Iris pigment epithelial cell (primary cell): ENCODE results near the gene RPS6KA2.
"Not testable (repeated sequence)": the region's sequence is repeated elsewhere in the genome, so short reads cannot be mapped to it uniquely, and the experiment has no call there.

ENCODE experiments used
- DNase-seq: peaks from one replicate; pipeline ENCODE4 v3.0.0-alpha.2; 2011; ENCODE audit warnings: low read depth

RPS6KA2 gene

GRCh38 chr6:166529586-166529985 lies 97.5 kb downstream of the RPS6KA2 start:
- DNase-seq, result peak; percentile 21

- DNase-seq, result not testable (repeated sequence)
These were observed 98.0 kb downstream of the RPS6KA2 start for GRCh38 chr6:166529058-166529457.

- DNase-seq, result no peak
These were observed 99.2 kb downstream of the RPS6KA2 start for GRCh38 chr6:166527849-166528248.

GRCh38 chr6:166526937-166527336 lies 100.1 kb downstream of the RPS6KA2 start:
- DNase-seq, result no peak

GRCh38 chr6:166525567-166525966 lies 101.5 kb downstream of the RPS6KA2 start:
- no peak for DNase-seq

- no peak for DNase-seq
These were observed 103.1 kb downstream of the RPS6KA2 start for GRCh38 chr6:166523782-166524559.

- peak; percentile 70 for DNase-seq
These were observed 105.9 kb downstream of the RPS6KA2 start for GRCh38 chr6:166520905-166521834.

GRCh38 chr6:166516251-166516884 lies 110.7 kb downstream of the RPS6KA2 start:
- DNase-seq, result no peak

GRCh38 chr6:166515072-166515810 lies 111.8 kb downstream of the RPS6KA2 start:
- peak; percentile 92 for DNase-seq

GRCh38 chr6:166514196-166514595 lies 112.9 kb downstream of the RPS6KA2 start:
- DNase-seq, result no peak

GRCh38 chr6:166512567-166512966 lies 114.5 kb downstream of the RPS6KA2 start:
- no peak for DNase-seq

- DNase-seq, result no peak
These were observed 115.7 kb downstream of the RPS6KA2 start for GRCh38 chr6:166511316-166511715.

- DNase-seq, result no peak
These were observed 117.9 kb downstream of the RPS6KA2 start for GRCh38 chr6:166509193-166509592.

GRCh38 chr6:166508726-166509125 lies 118.3 kb downstream of the RPS6KA2 start:
- no peak for DNase-seq

GRCh38 chr6:166507809-166508564 lies 119.1 kb downstream of the RPS6KA2 start:
- no peak for DNase-seq

- no peak for DNase-seq
These were observed 119.7 kb downstream of the RPS6KA2 start for GRCh38 chr6:166507380-166507779.

GRCh38 chr6:166505133-166505905 lies 121.7 kb downstream of the RPS6KA2 start:
- DNase-seq, result no peak

- no peak for DNase-seq
These were observed 123.0 kb downstream of the RPS6KA2 start for GRCh38 chr6:166504100-166504499.

GRCh38 chr6:166503167-166503744 lies 123.8 kb downstream of the RPS6KA2 start:
- no peak for DNase-seq

GRCh38 chr6:166502453-166502852 lies 124.6 kb downstream of the RPS6KA2 start:
- DNase-seq, result no peak
